ENCODE measurements around the gene AMHR2. TPM values are rescaled to one million over a fixed set of nuclear protein-coding genes. Genes with fewer than 3 reads are reported as not detected.
"Not testable (repeated sequence)": the region's sequence is repeated elsewhere in the genome, so short reads cannot be mapped to it uniquely, and the experiment has no call there.

Gene AMHR2
- polyA plus RNA-seq (2013, experiment 1 of 2): 0.01 TPM
- not detected for polyA plus RNA-seq (2013, experiment 2 of 2)

GRCh38 chr12:53423597-53423996 is at the start of gene AMHR2:
Gene AMHR2 (plus strand): TSS chr12:53423855. CDS start chr12:53423935, 80 bp downstream.
- no peak within 1 kb of the TSS for H2BK15ac ChIP-seq (ENCODE audit: low read depth, poor library complexity, severe bottlenecking)
- no peaks in the 10 kb centered on the region for H3K79me1 ChIP-seq (replicated peaks; ENCODE audit: low read length, poor library complexity, severe bottlenecking)
- no peak within 1 kb of the TSS for H3K18ac ChIP-seq (ENCODE audit: low read depth in 1 of 2, low read length in 2 of 2)
- H3K23ac ChIP-seq (ENCODE audit: low read length in 2 of 2): no peak within 1 kb of the TSS
- no peak within 1 kb of the TSS for H2BK5ac ChIP-seq (ENCODE audit: low read depth, low read length, poor library complexity, severe bottlenecking)
- no peaks in the 10 kb centered on the region for H3K36me3 ChIP-seq (ENCODE audit: control insufficient read depth in 1 of 2, insufficient read depth in 2 of 2, low read depth in 1 of 2, low read length in 2 of 2)
- H3K4ac ChIP-seq (ENCODE audit: low read depth in 1 of 2, low read length in 2 of 2): no peak within 1 kb of the TSS
- no peak within 1 kb of the TSS for H2BK12ac ChIP-seq (ENCODE audit: low read length in 2 of 2)
- H3K4me1 ChIP-seq (ENCODE audit: control insufficient read depth, insufficient read depth, low read depth, low read length): peaks cover 5% of the 10 kb centered on the region
- no peak within 1 kb of the TSS for H3K27ac ChIP-seq (ENCODE audit: low read length, poor library complexity, severe bottlenecking)
- 71% methylated on average over 1 of the region's 1 CpG for WGBS
- H3K14ac ChIP-seq (ENCODE audit: low read length in 2 of 2): no peak within 1 kb of the TSS
- no peak within 1 kb of the TSS for H4K8ac ChIP-seq (ENCODE audit: low read length)
- no peak within 1 kb of the TSS for H3K4me3 ChIP-seq (ENCODE audit: insufficient read depth in 1 of 2, low read depth in 1 of 2, low read length in 2 of 2)
- H4K91ac ChIP-seq (ENCODE audit: low read length): no peak within 1 kb of the TSS
- no peak within 1 kb of the TSS for H3K4me2 ChIP-seq (ENCODE audit: low read length, poor library complexity, severe bottlenecking)
- H2AK5ac ChIP-seq (ENCODE audit: low read length, severe bottlenecking): no peak within 1 kb of the TSS
- H3K9ac ChIP-seq (ENCODE audit: low read length): no peak within 1 kb of the TSS
- H2AFZ ChIP-seq (ENCODE audit: low read depth, low read length): no peak within 1 kb of the TSS
- H2BK120ac ChIP-seq (ENCODE audit: low read depth, low read length): no peak within 1 kb of the TSS
- H3K27me3 ChIP-seq (ENCODE audit: control insufficient read depth in 1 of 2, insufficient read depth in 1 of 2, low read length in 2 of 2): peaks cover 0 to 5% of the 10 kb centered on the region in 2 experiments
- no peaks in the 10 kb centered on the region for H3K9me3 ChIP-seq (ENCODE audit: control insufficient read depth, low read length)
- no peak for DNase-seq

GRCh38 chr12:53374277-53374676 is 49.4 kb upstream of the AMHR2 start:
- WGBS: 90% methylated on average over 12 of the region's 14 CpGs
- not testable (repeated sequence) for H2AFZ ChIP-seq (ENCODE audit: low read depth, low read length); H3K9me3 ChIP-seq (ENCODE audit: control insufficient read depth, low read length); H3K14ac ChIP-seq (ENCODE audit: low read length in 2 of 2); H3K18ac ChIP-seq (ENCODE audit: low read depth in 1 of 2, low read length in 2 of 2); H2AK5ac ChIP-seq (ENCODE audit: low read length, severe bottlenecking); H3K36me3 ChIP-seq (ENCODE audit: control insufficient read depth in 1 of 2, insufficient read depth in 2 of 2, low read depth in 1 of 2, low read length in 2 of 2); H3K4me3 ChIP-seq (ENCODE audit: insufficient read depth in 1 of 2, low read depth in 1 of 2, low read length in 2 of 2); H3K23ac ChIP-seq (ENCODE audit: low read length in 2 of 2); H2BK5ac ChIP-seq (ENCODE audit: low read depth, low read length, poor library complexity, severe bottlenecking); H4K91ac ChIP-seq (ENCODE audit: low read length); H3K79me1 ChIP-seq (replicated peaks; ENCODE audit: low read length, poor library complexity, severe bottlenecking); H2BK120ac ChIP-seq (ENCODE audit: low read depth, low read length); H2BK15ac ChIP-seq (ENCODE audit: low read depth, poor library complexity, severe bottlenecking); H2BK12ac ChIP-seq (ENCODE audit: low read length in 2 of 2); H3K4ac ChIP-seq (ENCODE audit: low read depth in 1 of 2, low read length in 2 of 2); H3K27ac ChIP-seq (ENCODE audit: low read length, poor library complexity, severe bottlenecking); H3K9ac ChIP-seq (ENCODE audit: low read length); DNase-seq; H4K8ac ChIP-seq (ENCODE audit: low read length); H3K27me3 ChIP-seq (ENCODE audit: control insufficient read depth in 1 of 2, insufficient read depth in 1 of 2, low read length in 2 of 2); H3K4me2 ChIP-seq (ENCODE audit: low read length, poor library complexity, severe bottlenecking)
- peaks cover 13% of the 10 kb centered on the region for H3K4me1 ChIP-seq (ENCODE audit: control insufficient read depth, insufficient read depth, low read depth, low read length)

- Histone ChIP-seq H3K14ac (ENCODE audit: low read length in 2 of 2) (no peak overlapping the region), H2BK15ac (ENCODE audit: low read depth, poor library complexity, severe bottlenecking) (no peak overlapping the region), H3K4me3 (ENCODE audit: insufficient read depth in 1 of 2, low read depth in 1 of 2, low read length in 2 of 2) (no peak overlapping the region), H2AFZ (ENCODE audit: low read depth, low read length) (no peak overlapping the region), H4K8ac (ENCODE audit: low read length) (no peak overlapping the region), H3K4me2 (ENCODE audit: low read length, poor library complexity, severe bottlenecking) (no peak overlapping the region), H3K36me3 (ENCODE audit: control insufficient read depth in 1 of 2, insufficient read depth in 2 of 2, low read depth in 1 of 2, low read length in 2 of 2) (peaks cover 0 to 2% of the 10 kb centered on the region in 2 experiments), H3K23ac (ENCODE audit: low read length in 2 of 2) (no peak overlapping the region), H3K4me1 (ENCODE audit: control insufficient read depth, insufficient read depth, low read depth, low read length) (peaks cover 6% of the 10 kb centered on the region), H2AK5ac (ENCODE audit: low read length, severe bottlenecking) (no peak overlapping the region), H3K79me1 (replicated peaks; ENCODE audit: low read length, poor library complexity, severe bottlenecking) (no peaks in the 10 kb centered on the region), H3K27me3 (ENCODE audit: control insufficient read depth in 1 of 2, insufficient read depth in 1 of 2, low read length in 2 of 2) (no peaks in the 10 kb centered on the region), H3K18ac (ENCODE audit: low read depth in 1 of 2, low read length in 2 of 2) (no peak overlapping the region), H3K9me3 (ENCODE audit: control insufficient read depth, low read length) (no peaks in the 10 kb centered on the region), H3K9ac (ENCODE audit: low read length) (no peak overlapping the region), H2BK12ac (ENCODE audit: low read length in 2 of 2) (no peak overlapping the region), H3K27ac (ENCODE audit: low read length, poor library complexity, severe bottlenecking) (no peak overlapping the region), H4K91ac (ENCODE audit: low read length) (no peak overlapping the region), H2BK120ac (ENCODE audit: low read depth, low read length) (no peak overlapping the region), H2BK5ac (ENCODE audit: low read depth, low read length, poor library complexity, severe bottlenecking) (no peak overlapping the region), H3K4ac (ENCODE audit: low read depth in 1 of 2, low read length in 2 of 2) (no peak overlapping the region)
- no peak for DNase-seq
- no CpG with 5 or more reads among the region's 2 CpGs for WGBS
Measured at GRCh38 chr12:53376747-53377146, 46.9 kb upstream of the AMHR2 start.

- H3K27ac ChIP-seq (ENCODE audit: low read length, poor library complexity, severe bottlenecking): no peak overlapping the region
- H3K4ac ChIP-seq (ENCODE audit: low read depth in 1 of 2, low read length in 2 of 2): peak overlapping the region in 1 of 2 experiments; percentile 28
- no peak overlapping the region for H4K91ac ChIP-seq (ENCODE audit: low read length)
- H3K27me3 ChIP-seq (ENCODE audit: control insufficient read depth in 1 of 2, insufficient read depth in 1 of 2, low read length in 2 of 2): no peaks in the 10 kb centered on the region
- peaks cover 13 to 16% of the 10 kb centered on the region in 2 experiments for H3K36me3 ChIP-seq (ENCODE audit: control insufficient read depth in 1 of 2, insufficient read depth in 2 of 2, low read depth in 1 of 2, low read length in 2 of 2)
- H3K4me2 ChIP-seq (ENCODE audit: low read length, poor library complexity, severe bottlenecking): no peak overlapping the region
- H3K18ac ChIP-seq (ENCODE audit: low read depth in 1 of 2, low read length in 2 of 2): peak overlapping the region; percentile 54 to 59
- H4K8ac ChIP-seq (ENCODE audit: low read length): peak overlapping the region; percentile 60
- no peak for DNase-seq
- H2BK5ac ChIP-seq (ENCODE audit: low read depth, low read length, poor library complexity, severe bottlenecking): no peak overlapping the region
- H2BK15ac ChIP-seq (ENCODE audit: low read depth, poor library complexity, severe bottlenecking): no peak overlapping the region
- no peak overlapping the region for H2BK12ac ChIP-seq (ENCODE audit: low read length in 2 of 2)
- H2AFZ ChIP-seq (ENCODE audit: low read depth, low read length): no peak overlapping the region
- no peak overlapping the region for H3K4me3 ChIP-seq (ENCODE audit: insufficient read depth in 1 of 2, low read depth in 1 of 2, low read length in 2 of 2)
- H3K23ac ChIP-seq (ENCODE audit: low read length in 2 of 2): no peak overlapping the region
- over 99% methylated on average over 11 of the region's 12 CpGs for WGBS
- no peaks in the 10 kb centered on the region for H3K79me1 ChIP-seq (replicated peaks; ENCODE audit: low read length, poor library complexity, severe bottlenecking)
- no peak overlapping the region for H3K14ac ChIP-seq (ENCODE audit: low read length in 2 of 2)
- no peaks in the 10 kb centered on the region for H3K9me3 ChIP-seq (ENCODE audit: control insufficient read depth, low read length)
- H3K4me1 ChIP-seq (ENCODE audit: control insufficient read depth, insufficient read depth, low read depth, low read length): peaks cover 17% of the 10 kb centered on the region
- peak overlapping the region; percentile 69 for H2AK5ac ChIP-seq (ENCODE audit: low read length, severe bottlenecking)
- peak overlapping the region; percentile 85 for H3K9ac ChIP-seq (ENCODE audit: low read length)
- no peak overlapping the region for H2BK120ac ChIP-seq (ENCODE audit: low read depth, low read length)
Measured at GRCh38 chr12:53378222-53378621, 45.4 kb upstream of the AMHR2 start.
